GM19397 (cell line): Measurements from ENCODE around the gene TTC32.

ENCODE experiments used
- ATAC-seq: cut with Tn5 transposase; IDR thresholded peaks from one replicate; pipeline ENCODE4 v1.9.1; 2021; ENCODE audit warnings: mild to moderate bottlenecking, moderate library complexity; ENCODE audit not compliant: unreplicated experiment

TTC32 gene

DNA sequence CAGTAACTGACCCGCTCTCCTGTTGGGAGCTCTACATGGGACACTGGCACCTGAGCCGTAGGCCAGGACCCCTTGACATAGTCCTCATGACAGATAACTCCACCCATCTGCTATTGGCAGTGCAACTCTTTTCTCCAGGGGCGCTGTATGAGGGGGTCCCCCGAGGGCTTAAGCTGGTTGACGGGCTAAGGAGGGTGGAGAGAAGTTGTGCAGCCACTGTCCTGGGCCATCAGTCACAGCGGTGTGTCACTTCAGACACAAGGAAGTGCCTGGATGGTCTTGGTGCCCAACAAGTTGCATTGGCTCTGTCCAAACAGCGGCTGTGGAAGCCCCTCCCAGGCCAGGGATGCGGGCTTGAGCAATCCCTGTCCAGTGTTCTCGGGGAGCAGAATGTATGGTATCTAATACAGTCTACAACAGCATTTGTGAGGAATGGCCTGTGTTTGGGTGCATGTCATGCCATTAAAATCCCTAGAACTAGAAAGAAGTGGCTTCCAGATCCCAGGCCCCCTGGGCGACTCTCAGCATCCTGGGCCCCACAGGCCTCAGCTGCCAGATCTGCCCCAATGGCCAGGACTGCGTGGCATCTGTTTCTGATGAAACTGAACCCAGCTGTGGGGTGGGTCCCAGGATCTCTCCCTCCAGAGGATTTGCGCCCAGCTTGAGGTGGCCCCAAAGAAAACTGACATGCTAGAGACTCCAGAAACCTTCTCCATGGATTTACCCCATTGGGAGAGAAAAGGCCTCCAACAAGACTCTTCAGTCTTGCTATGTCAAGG lies 23.3 kb downstream of the TTC32 start:
- no peak for ATAC-seq

DNA sequence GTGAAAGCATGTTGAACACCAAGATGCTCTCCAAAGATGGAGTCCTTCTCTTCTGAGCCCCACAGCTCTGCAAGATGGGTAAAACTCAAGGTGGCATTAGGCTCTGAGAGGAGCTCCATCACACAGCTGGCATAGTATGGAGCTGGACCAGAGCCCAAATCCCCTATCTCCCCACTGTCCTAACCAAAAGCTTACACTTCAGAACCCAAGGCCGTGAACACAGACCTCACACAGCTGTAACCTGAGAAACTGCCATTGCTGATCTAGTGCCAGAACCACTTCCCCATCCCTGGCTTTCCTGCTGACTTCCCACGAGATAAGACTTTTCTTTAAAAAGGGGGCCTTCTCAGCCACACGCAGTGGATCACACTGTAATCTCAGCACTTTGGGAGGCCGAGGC lies 25.0 kb downstream of the TTC32 start:
- ATAC-seq = no peak

DNA sequence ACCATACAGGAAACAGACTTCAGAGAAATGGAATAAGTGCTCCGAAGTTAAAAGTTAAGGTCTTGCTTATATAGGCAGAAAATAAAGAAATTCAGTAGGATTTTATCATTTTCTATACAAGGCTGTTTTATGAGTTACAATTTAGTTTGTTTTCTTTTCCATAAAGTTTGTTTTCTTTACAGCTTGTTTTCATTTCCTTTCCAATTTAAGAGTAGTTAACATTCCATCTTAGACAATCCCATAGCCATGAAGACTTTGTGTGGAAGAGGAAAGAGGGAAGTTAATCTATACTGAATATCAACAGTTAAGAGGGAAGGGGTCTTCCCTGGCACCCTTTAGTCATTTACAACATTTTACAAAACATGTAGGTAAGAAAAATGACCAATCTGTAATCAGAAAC lies 26.5 kb downstream of the TTC32 start:
- ATAC-seq = no peak

DNA sequence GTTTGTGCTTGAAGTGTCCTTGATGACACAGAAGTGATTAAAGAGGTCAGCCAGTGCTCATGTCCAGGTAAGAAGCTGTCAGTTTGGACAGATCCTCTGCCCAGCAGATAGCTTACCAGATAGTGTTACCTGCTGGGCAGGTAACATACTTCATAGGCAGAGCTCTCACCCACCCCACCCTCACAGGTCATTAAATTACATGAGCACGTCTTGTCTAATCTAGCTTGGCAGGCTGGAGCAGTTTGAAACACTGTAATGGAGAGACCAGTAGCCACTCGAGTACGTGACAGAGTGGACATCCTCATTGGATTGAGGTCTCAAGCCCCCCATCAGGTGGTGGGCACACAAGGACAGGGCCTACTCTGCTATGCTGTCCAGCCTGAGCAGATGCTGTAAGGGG lies 27.1 kb downstream of the TTC32 start:
- ATAC-seq = no peak

DNA sequence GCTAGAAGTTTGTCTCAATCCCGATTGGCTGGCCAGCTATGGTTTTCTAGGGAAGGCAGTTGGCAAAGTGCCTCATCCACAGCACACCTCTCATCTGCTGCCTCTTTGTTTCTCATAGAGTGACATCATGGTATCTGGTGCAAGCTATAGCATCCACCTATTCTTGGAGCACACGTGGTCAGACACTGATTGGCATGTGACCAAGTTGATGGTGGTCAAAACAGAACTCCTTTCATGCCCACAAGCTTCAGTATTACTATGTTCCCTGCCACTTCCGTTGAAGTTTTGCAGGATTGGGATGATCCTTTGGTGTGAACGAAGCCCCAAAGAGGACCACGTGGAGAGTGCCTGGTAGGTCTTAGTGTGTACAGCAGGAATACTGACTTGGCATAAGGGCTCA lies 28.8 kb downstream of the TTC32 start:
- ATAC-seq = no peak

DNA sequence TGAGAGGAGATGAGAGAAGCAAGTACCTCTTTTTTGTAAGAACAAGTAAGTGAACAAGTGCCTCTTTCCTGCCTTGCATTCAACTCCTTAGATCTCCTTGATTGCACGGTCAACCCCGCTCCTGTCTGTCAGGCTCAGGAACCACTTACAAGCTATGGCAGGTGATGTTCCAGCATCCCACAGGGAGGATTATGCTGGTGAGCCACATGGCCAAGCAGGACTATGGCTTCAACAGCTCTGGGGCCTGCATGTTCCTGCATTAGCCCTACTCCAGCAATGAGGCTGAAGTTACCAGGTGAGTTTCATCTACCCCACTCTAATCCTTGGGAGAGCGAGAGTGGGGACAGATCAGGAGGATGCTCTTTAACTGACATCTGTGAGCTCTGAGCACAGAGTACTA lies 29.5 kb downstream of the TTC32 start:
- no peak for ATAC-seq

DNA sequence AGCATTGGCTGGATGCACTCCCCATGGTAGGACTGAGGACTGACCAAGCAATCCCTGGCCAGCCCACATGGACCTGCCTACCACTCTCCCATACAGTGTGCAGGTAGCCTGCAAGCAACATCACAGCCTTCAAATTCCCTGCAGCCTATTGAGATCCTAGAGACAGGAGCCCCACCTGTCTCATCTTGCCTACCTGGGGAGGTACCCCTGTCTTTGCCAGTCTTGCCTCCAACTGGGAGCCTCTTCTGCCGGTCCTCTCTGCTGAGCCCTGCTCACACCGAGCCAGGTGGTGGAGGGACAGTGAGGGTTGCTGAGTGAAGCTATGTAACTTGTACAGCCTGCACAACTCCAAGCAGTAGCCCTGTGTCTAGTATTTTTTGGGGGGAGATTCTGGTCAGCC lies 29.9 kb downstream of the TTC32 start:
- ATAC-seq = no peak

DNA sequence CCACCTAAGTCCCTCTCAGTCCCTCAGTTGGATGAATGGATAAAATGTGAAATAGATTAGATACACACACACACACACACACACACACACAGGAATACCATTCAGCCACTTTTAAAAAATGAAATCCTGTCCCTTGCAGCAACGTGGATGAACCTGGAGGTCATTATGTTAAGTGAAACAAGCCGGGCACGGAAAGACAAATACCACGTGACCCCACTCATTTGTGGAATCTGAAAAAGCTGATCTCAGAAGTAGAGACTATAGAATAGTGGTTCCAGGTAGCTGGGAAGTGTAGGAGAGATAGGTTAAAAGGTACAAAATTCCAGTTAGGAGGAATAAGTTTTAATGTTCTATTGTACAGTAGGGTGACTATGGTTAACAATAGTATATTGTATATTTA lies 31.0 kb downstream of the TTC32 start:
- no peak for ATAC-seq

DNA sequence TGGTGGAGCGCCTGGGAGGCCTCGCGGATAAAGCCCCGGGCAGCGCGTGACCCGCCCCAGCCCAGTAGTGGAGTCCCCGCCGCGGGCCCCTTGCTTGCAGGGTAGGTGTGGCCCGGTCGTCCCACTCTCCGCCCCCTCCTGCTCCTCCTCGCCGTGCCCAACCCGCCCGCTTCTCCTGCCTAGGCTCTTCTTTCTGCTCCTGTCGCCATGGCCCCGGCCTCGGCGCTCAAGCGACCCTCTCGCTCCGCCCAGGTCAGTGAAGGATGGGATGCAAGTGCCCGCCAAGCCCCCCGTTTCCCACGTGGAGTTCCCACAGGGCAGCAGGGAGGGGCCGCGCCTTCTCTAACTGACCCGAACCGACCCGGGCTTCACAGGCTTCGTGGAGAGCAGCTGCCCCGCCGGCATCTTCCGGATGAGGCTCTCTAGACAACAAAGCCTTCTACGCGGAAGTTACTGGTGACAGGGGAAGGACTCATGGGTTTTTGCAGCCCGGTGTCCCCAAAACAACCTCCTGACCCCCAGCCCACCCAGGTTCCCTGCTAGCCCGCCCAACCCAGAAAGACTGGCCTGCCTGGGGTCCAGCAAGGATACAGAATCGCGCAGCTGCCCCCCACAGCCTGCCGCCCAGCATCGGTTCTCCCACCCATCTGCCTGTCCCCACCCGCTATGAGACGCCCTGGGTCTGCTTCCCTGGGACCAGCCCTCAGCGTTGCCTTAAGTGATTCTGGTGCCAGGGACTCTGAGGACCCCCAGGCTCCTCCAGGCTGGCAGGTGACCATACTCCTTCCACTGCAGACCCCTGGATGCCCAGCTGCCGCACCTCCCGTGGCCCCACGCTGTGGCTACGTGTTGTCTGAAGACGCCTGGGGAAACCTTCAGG lies 32.8 kb downstream of the TTC32 start:
- peak; percentile 47 for ATAC-seq

DNA sequence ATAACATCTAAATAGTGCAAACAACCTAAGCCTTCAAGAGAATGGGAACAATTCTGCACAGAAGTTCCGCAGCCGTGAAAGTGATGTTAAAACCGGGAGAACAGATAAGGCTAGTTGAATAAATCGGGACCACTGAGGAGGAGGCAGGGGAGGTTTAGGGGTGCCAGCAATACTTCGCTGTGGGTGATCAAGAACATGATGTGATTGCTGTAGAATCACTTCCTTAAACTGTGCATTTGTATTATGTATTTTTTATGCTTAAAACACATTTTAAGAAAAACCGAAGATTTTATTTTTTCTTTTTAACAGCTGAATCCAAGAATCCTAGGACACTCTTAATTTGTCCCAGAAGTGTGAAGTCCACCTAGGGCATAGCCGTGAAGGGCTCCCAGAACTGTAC lies 33.6 kb downstream of the TTC32 start:
- no peak for ATAC-seq

DNA sequence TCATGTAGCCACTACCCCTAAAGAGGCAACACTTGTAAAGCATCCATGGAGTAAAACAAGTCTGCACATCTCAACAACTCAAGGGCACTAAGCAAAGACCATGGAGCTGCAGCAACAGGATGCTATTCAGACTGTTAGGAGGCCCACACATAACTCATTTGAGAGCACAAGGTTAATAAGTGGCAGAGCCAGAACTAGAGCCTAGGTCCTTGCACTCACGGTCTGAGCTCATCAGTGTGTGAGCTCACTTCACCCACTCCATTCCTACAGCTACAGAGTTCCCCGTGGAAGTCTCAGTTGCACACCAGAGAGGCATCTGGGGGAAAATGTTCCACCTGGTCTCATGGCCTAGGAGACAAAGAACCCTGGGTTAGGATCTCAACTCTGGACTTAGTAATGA lies 35.0 kb downstream of the TTC32 start:
- ATAC-seq = no peak

DNA sequence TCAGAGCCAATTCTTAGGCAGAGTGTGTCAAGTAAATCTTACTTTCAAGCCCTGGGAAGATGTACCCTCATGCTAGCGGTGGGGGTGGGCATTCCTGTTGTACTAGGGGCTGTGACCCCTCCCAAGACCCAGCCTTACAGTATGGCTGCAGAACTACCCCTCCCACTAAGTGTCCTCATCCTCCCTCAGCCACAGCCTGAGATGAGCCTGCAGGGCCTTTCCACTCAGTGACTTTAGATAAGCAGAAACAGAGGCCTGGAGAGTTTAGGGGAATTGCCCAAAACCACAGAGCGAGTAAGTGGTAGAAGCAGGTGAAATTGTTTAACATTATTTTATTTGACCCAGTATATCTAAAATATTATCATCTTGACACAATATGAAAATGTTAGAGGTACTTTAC lies 36.6 kb downstream of the TTC32 start:
- no peak for ATAC-seq

DNA sequence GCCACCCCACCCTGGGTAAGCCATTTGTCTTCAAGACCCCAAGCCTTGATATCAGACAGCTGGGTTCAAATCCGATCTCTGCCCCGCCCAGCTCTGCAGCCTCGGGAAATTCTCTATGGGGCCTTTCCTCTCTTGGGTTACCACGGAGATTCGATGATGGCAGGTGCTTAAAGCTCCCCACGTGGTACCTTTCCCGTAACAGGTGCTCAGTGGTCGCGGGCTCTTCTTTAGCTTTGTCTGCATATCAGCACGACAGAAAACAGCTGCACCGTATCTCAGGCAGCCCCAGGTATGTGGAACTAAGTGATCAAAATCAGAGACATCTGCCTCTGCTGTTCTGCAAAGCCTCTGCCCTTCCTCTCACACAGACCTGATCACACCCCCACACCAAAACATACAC lies 37.4 kb downstream of the TTC32 start:
- no peak for ATAC-seq

DNA sequence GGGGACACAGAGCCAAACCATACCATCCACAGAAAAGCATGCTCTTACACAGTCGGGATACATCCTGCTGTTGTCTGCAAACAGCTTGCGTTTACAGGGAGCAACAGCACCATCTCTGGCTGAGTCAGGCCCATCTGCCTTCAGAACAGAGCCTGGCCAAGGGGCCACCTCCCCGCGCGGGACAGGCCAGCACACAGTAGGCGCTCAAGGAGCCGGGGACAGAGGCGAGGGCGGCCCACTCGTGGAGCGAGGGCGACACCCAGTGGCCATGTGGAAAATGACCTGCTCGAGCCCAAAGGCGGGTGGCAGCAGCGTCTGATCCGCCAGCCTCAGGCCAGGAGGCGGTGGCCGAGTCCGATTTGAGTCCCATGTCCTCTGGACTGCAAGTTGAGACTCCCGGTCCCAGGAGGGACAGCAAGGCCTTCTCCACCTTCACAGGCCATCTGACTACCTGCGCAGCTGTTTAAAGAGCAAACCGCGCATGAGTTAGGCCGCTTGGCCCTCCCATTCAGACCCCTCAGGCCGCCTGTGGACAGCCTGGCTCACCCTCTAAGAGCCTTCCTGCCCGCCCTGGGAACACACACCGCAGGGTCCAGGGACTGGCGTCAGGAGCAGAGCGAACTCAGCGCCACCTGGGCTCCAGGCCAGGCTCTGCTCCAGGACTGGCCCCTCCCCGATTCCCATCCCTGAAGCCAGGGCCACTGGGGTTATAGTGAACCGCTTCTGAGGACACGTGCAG lies 38.3 kb downstream of the TTC32 start:
- ATAC-seq = peak; percentile 62

DNA sequence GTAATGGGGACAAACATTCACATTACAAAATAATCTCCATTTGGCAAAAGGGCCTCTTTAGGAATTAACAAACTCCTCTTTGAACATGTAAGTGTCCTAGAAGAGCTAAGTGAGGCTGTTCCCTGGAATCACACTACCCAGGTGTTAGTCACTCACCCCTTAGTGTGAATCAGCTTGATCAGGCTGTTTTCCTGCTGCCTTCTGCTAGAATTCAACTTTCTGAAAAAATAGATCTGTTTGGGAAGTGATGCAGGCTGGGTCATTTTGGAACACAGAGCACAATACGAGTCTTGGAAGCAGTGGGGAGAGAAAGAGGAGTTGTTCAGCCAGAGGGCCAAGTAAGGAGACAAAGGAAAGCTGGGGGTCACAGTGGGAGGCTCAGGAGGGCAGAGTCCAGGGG lies 40.0 kb downstream of the TTC32 start:
- no peak for ATAC-seq

DNA sequence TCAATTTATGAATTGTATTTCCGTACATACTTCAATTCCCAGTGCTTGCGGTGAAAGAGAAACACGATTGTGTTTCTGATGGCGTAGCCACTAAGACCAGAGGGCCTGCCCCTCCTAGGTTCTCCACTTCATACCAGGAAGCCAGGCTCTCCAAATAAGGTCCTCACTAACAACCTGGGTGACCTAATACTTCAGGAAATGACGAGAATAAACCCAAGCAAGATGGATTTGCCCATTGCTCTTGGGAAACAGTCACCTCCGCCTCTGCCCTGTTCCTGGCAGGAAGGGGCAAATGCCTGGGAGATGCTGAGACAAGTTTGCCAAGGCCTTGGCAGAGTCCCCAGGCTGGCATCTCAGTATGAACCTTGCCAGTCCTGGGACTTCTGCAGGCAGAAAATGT lies 41.8 kb downstream of the TTC32 start:
- no peak for ATAC-seq

DNA sequence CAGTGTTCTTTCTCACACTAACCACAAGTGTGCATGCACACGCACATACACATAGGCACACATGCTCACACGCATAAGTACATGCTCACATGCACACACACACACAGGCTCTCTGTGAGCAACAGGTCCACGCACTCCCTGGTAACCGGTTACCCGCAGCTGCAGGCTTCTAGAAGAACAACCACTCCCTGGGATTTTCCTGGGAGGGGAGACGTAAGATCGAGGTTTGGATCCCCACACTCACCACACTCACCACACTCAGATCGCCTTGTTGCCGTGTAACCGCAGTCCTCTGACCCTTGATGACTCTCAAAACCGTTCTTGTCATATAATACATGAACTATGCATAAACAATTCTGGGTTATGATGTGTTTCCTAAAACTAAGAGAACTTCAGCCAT lies 42.2 kb downstream of the TTC32 start:
- no peak for ATAC-seq

DNA sequence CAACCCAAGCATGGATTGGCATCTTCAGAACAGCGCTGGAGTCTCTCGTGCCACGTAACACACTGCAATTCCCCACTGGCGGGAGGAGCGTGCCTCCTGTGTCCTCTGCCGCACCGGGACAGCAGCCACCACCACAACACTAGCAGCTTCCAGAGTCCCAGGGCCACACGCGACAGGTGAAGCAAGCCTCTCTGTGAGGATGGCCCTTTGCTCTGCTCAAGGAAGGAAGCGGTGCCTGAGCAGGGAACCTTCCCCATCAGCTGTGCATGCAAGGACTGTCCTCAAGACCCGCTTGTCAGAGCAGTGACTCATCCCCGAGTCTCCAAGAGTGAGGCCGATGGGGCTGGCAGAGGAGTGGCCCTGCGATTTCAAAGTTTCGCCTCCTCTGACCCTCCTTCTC lies 44.0 kb downstream of the TTC32 start:
- ATAC-seq = no peak

DNA sequence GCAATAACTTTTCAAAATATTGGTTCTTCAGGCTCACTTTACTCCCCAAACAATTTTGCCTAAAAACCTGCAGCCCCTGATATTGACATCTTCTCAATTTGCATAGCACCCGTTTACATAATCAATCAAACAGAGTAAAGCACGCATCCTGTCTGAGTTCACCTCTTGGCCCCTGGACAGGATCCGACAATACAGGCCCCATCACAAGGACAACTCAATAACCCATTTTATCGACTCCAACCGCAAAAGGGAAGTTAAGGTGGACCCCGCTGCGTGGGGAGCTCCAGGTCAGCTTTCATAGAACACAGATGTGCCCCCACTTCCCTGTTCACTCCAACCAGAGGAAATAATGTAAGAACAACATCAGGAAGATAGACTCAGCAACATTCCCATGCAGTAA lies 44.7 kb downstream of the TTC32 start:
- ATAC-seq = no peak

DNA sequence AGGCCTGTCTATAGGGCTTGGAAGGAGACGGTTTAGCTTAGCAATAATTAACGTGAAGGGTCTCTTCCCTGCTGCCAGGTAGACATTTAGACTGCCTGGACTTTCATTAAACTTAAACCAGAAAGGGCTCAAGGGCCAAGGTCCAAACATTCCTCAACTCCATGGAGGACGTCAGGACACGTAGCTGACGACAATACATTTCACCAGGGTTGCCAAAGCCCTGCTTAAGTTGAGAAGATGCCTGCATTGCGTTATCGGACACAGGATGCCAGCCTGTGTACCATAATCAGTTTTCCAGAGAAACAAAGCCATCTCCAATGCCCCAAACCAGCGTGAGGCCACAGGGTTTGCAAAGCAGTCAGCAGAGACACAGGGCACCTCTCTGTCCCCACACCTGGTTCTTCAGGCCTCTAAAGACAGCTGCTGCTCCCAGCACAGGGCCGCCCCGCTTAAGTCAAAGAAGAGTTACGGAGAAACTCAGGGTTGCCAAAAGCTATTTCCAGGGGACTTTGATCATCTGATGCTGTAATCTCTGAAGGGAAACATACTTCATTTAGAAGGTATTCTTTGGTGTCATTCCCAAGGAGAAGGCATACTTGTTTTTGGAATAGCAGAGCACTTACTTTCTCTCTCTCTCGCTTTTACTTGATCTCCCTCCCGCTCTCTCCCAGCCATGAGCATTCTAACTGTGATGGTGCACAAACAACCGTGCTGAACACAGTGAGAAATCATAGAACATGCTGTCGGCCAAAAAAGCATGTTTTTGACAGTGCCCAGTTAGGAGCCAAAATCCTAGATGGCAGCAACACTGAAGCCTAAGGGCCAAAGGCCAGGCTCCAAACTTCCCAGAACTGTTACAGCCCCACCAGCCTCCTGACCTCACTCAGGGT lies 46.0 kb downstream of the TTC32 start:
- no peak for ATAC-seq
